Peyer's patch (tissue), 4 donors: ENCODE data around the gene IQCE. TPM values are rescaled to one million over a fixed set of nuclear protein-coding genes. Genes with fewer than 3 reads are reported as not detected.

Experiments
- DNase-seq, 3 donors: peaks; one replicate each; pipeline ENCODE4 v3.0.0-alpha.2; 2017 to 2019
- H3K27ac ChIP-seq, 4 donors: fragments of 200-600 bp; sonication (generic); one replicate each; pipeline ENCODE4 v1.5.1; 2016 to 2019
- H3K27me3 ChIP-seq, 2 donors: fragments of 200-600 bp; sonication (generic); one replicate each; pipeline ENCODE4 v1.5.1; 2019
- H3K36me3 ChIP-seq, 3 donors: fragments of 200-600 bp; sonication (generic); one replicate each; pipeline ENCODE4 v1.5.1; 2016 to 2019
- H3K4me1 ChIP-seq, 4 donors: fragments of 200-600 bp; sonication (generic); one replicate each; pipeline ENCODE4 v1.5.1; 2016 to 2019
- H3K4me3 ChIP-seq, 4 donors: fragments of 200-600 bp; sonication (generic); 1 replicate in 3 of 4; 2 replicates in 1 of 4; pipeline ENCODE4 v1.5.1; 2016 to 2019; ENCODE audit warnings: mild to moderate bottlenecking in 1 of 4
- H3K9me3 ChIP-seq, 4 donors: fragments of 200-600 bp; sonication (generic); one replicate each; pipeline ENCODE4 v1.5.1; 2016 to 2019; ENCODE audit warnings: mild to moderate bottlenecking in 1 of 4
- CTCF ChIP-seq, 6 experiments: fragments of 450-650 bp in 4 of 6; fragments of 200-600 bp in 2 of 6; sonication (generic) in 1 of 6; IDR thresholded peaks; one replicate each; pipeline ENCODE4 v1.5.1; 2017 to 2019; ENCODE audit warnings: antibody characterized with exemption in 6 of 6, mild to moderate bottlenecking in 3 of 6, moderate library complexity in 1 of 6
- POLR2A ChIP-seq, 2 donors: fragments of 450-650 bp; IDR thresholded peaks; one replicate each; pipeline ENCODE4 v1.5.1; 2017; ENCODE audit warnings: antibody characterized with exemption in 2 of 2, mild to moderate bottlenecking in 2 of 2, moderate library complexity in 2 of 2
- total RNA-seq, 4 donors: library from RNA; depleted of rRNA; stranded (reverse); fragments of >200 nt; gene quantifications; one replicate each; pipeline ENCODE4 v1.1.0, GENCODE V29; 2016

Gene IQCE
- total RNA-seq, 4 donors from 2014 or later: 30.0 to 159 (median 72.2) TPM

DNA sequence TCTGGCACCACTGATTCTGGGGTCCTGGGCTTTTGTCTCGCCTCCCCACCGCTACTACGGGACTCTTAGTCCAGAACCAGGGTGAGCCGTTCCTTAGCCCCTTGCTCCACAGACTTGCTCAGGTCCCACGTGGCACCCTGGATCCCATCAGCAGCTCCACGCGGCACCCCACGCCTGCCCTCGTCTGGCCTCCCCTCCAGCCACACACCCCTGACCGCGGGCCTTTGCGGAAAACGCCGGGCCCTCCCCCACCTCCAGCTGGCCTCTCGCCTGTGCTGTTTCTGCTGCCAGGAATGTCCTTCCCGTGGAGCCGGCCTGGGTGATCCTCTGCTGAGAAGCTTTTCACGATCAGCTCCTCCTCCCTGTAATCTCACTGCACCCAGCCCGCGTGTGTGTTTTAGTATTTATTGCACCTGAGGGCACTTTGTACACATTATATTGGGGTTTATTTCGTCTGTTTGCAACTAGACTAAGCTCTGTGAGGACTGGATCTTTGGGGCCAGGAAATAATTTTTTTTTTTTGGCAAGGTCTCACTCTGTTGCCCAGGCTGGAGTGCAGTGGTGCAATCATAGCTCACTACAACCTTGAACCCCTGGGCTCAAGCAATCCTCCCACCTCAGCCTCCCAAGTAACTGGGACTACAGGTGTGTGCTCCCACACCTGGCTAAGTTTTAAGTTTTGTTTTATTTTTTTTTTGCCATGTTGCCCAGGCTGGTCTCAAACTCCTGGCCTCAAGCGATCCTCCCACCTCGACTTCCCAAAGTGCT is 62.5 kb downstream of the IQCE start:
- DNase-seq: peak in 2 of 3 donors; percentile 81 to 82
- Histone ChIP-seq H3K27ac (peak overlapping the region in 3 of 4 donors; percentile 67 to 94 (median 89)), H3K27me3 (no peaks in the 10 kb centered on the region), H3K4me1 (peaks cover 0 to 61% (median 14%) of the 10 kb centered on the region in 4 donors), H3K4me3 (peak overlapping the region in 1 of 4 donors; percentile 10), H3K36me3 (no peaks in the 10 kb centered on the region), H3K9me3 (no peaks in the 10 kb centered on the region)
- no peak for TF ChIP-seq CTCF (IDR thresholded peaks at IDR 0.05)
- TF ChIP-seq POLR2A (IDR thresholded peaks at IDR 0.05): peak in 1 of 2 donors; percentile 21

DNA sequence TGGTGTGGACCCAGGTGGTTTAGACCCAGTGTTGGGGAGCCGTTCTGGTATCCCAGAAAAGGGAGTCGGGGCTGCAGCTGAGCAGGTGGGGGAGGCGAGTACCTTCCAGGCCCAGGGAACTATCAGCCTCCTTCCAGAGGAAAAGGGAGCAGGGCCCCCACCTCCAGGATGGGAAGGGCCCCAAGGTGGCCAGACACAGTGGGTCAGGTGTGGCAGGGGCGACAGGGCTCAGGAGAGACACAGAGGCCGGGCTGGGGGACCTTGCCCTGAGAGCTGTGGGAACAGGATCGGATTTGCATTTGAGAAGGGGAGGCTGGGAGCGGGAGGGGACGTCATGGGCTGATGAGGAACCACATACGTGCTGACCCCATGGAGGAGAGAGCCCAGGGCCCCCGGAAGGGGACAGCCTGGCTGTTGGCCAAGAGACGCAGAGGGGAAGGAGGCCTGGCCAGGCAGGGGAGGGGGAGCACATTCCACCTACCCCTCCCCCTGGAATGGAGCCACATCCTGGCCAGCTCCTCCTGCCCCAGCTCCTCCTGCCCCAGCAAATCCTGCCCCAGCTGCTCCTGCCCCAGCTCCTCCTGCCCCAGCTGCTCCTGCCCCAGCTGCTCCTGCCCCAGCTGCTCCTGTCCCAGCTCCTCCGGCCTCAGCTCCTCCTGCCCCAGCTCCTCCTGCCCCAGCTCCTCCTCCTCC is 63.3 kb downstream of the IQCE start:
- Histone ChIP-seq H3K27ac (peak overlapping the region in 3 of 4 donors; percentile 67 to 94 (median 89)), H3K9me3 (no peaks in the 10 kb centered on the region), H3K27me3 (no peaks in the 10 kb centered on the region), H3K4me3 (no peak overlapping the region), H3K4me1 (peaks cover 0 to 54% (median 14%) of the 10 kb centered on the region in 4 donors), H3K36me3 (no peaks in the 10 kb centered on the region)
- TF ChIP-seq POLR2A (IDR thresholded peaks at IDR 0.05) (no peak), CTCF (IDR thresholded peaks at IDR 0.05) (no peak)
- peak in 1 of 3 donors; percentile 74 for DNase-seq

GRCh38 chr7:2622869-2623697 is 64.3 kb downstream of the IQCE start:
- Histone ChIP-seq H3K27ac (peak overlapping the region in 3 of 4 donors; percentile 67 to 94 (median 89)), H3K4me3 (peak overlapping the region in 2 of 4 donors; percentile 10 to 27)

GRCh38 chr7:2623698-2624014 is 64.9 kb downstream of the IQCE start:
- Histone ChIP-seq H3K27ac (peak overlapping the region in 3 of 4 donors; percentile 64 to 94 (median 89)), H3K4me1 (peaks cover 0 to 50% (median 14%) of the 10 kb centered on the region in 4 donors), H3K27me3 (no peaks in the 10 kb centered on the region), H3K9me3 (no peaks in the 10 kb centered on the region), H3K4me3 (no peak overlapping the region), H3K36me3 (no peaks in the 10 kb centered on the region)
- no peak for DNase-seq
- no peak for TF ChIP-seq POLR2A (IDR thresholded peaks at IDR 0.05)
- TF ChIP-seq CTCF (IDR thresholded peaks at IDR 0.05): no peak

More at GRCh38 chr7:2622869-2623697, 64.3 kb downstream of the IQCE start:
- TF ChIP-seq CTCF (IDR thresholded peaks at IDR 0.05) (peak in 1 of 6 experiments; percentile 6), POLR2A (IDR thresholded peaks at IDR 0.05) (peak; percentile 52 to 64)
- no peaks in the 10 kb centered on the region for H3K36me3 ChIP-seq
- peak in 2 of 3 donors; percentile 87 to 88 for DNase-seq
- peaks cover 0 to 52% (median 14%) of the 10 kb centered on the region in 4 donors for H3K4me1 ChIP-seq
- no peaks in the 10 kb centered on the region for H3K9me3 ChIP-seq
- H3K27me3 ChIP-seq: no peaks in the 10 kb centered on the region

DNA sequence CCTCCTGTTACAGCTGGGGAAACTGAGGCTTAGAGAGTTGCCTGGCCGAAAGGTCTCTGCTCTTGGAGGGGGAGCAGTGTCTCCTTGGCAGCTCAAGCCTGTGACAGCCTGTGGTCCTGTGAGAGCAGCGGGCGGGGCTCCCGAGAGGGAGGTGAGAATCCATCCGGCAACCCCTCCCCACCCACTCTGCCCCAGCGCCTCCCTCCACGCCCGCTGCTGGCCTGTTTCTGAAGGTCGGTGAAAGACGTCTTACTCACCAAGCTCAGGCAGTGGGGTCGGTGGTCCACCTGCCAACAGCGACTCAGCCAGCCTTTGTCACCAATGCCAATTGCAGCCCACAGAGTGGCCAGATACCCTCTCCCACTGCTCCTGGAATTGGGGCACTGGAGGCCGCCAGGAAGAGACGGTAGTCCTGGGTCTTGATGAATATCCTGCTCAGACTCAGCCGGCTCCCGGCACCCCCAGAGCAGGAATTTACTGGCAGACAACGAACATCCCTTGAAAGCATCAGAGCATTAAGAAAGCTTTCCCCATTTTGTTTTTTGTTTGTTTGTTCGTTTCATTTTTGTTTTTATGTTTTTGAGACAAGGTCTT is 65.6 kb downstream of the IQCE start:
- H3K36me3 ChIP-seq: no peaks in the 10 kb centered on the region
- H3K4me3 ChIP-seq: no peak overlapping the region
- DNase-seq: peak in 1 of 3 donors; percentile 74
- H3K27ac ChIP-seq: peak overlapping the region in 2 of 4 donors; percentile 89 to 94
- no peaks in the 10 kb centered on the region for H3K27me3 ChIP-seq
- peaks cover 0 to 52% (median 14%) of the 10 kb centered on the region in 4 donors for H3K4me1 ChIP-seq
- H3K9me3 ChIP-seq: no peaks in the 10 kb centered on the region
- no peak for TF ChIP-seq CTCF (IDR thresholded peaks at IDR 0.05)
- TF ChIP-seq POLR2A (IDR thresholded peaks at IDR 0.05): peak in 1 of 2 donors; percentile 21
